ENCODE results near the gene NUDT22.

NUDT22 gene

GRCh38 chr11:64207256-64208085 lies 18.6 kb upstream of the NUDT22 start:
- no peak for DNase-seq

- no peak for DNase-seq
Measured at GRCh38 chr11:64208086-64208795, 17.8 kb upstream of the NUDT22 start.

- no peak for DNase-seq
Measured at GRCh38 chr11:64208796-64209562, 17.1 kb upstream of the NUDT22 start.

DNA sequence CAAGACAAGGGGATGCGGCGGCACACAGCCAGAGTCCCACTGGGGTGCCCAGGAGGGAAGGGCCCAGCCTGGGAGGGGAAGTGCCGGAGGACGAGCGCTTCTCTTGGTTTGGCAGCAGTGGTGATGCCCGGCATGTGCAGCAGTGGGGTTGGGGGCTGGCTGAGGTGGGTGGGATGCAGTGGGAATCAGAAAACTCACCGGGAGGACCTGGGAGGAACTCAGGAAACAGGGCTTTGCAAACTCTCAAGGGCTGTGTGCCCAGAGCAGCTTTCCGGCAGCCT lies 16.6 kb upstream of the NUDT22 start:
- no peak for DNase-seq

DNA sequence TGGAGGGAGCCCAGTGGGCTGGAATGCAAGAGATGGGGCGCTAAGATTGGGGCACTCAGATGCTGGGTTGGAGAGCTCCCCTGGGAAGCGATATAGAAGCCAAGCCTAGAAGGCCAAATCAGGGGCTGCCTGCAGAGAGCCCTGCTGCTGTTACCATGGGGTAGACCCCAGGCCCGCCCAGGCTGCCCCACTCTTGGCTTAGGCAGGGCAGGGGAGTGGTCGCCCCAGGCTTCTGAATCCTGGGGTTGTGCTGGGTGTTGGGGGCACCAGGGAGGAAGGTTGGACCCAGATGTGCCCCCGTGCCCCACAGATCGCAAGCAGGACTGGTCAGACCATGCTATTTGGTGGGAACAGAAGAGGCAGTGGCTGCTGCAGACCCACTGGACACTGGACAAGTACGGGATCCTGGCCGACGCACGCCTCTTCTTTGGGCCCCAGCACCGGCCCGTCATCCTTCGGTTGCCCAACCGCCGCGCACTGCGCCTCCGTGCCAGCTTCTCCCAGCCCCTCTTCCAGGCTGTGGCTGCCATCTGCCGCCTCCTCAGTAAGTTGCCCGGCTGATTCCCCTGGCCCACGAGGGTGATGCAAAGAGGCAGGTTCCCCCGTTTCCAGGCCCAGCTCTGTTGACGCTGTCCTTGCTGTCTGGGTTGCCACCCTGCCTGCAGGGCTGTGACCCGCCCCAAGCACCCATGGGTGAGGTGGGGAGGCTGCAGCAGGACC lies 15.6 kb upstream of the NUDT22 start:
- no peak for DNase-seq

- DNase-seq, result no peak
Measured at GRCh38 chr11:64211181-64211872, 14.7 kb upstream of the NUDT22 start.

DNA sequence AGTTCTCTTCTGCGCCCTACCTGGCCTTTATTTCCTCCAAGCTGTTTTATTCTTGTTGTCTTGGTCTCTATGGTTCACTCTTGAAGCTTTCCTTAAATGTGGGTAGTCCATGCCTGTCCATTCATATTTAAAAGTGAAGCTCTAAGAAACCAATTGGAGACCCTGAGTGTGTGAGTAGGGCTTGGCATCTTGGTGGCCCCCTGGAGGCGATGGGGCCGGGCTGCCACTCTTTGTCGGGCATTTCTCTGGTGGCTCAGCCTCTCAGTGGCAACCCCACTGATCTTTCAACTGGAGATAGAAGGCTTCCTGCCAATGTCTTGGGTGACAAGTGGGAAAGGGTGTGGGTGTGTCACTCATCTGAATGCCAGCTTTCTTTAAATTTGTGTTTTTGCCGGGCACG lies 9.2 kb upstream of the NUDT22 start:
- no peak for DNase-seq

DNA sequence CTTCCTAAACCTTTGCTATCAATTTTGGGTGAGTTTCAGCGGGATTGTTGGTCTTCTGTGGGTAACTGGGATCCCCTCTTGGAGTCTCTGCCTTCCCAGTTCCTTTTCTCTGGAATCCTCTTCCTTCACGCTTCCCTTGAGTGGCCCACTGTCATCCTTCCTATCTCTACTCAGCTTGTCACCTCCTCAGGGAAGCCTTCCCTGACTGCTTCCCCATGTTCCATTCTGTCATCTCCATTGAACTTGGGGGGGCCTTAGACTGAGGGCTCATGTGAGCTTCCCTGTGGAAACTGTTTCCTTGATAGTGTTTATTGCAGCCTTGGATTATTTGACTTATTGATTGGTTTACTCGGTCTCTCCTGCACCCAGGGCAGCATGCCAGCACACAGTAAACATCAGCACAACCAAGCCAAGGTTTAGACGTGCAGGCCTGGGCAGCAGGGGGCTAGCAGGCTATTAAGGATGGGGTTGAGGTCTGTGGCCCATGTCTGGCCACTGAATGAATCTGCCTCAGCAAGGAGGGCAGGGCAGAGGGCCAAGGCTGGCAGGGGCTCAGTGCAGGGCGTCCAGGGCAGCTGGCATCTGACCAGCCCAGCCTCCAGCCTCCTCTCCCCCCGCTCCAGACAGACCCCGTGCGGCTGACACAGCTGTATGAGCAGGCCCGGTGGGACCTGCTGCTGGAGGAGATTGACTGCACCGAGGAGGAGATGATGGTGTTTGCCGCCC lies 7.3 kb upstream of the NUDT22 start:
- no peak for DNase-seq

DNA sequence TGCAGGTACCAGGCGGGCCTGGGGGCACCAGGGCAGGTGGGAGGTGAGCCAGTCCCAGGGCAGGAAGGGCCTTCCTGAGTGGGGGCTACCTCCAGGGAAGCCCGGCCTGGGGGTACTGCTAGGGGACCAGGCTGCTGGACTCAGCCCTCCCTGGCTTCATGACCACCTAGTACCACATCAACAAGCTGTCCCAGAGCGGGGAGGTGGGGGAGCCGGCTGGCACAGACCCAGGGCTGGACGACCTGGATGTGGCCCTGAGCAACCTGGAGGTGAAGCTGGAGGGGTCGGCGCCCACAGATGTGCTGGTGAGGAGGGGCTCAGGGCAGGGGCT lies 6.8 kb upstream of the NUDT22 start:
- DNase-seq, result no peak

DNA sequence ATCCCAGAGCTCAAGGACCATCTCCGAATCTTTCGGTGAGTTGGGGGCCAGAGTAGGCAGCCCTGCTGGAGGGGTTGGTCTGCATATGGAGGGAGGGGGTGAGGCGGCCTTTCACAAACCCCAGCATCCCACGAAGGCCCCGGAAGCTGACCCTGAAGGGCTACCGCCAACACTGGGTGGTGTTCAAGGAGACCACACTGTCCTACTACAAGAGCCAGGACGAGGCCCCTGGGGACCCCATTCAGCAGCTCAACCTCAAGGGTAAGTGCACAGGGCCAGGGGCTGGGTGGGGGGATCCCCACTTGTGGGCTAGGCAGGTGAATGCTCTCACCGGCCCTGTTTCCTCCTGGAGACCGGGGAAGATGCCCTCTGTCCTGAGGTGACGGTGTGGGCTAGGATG lies 6.3 kb upstream of the NUDT22 start:
- DNase-seq, result no peak

DNA sequence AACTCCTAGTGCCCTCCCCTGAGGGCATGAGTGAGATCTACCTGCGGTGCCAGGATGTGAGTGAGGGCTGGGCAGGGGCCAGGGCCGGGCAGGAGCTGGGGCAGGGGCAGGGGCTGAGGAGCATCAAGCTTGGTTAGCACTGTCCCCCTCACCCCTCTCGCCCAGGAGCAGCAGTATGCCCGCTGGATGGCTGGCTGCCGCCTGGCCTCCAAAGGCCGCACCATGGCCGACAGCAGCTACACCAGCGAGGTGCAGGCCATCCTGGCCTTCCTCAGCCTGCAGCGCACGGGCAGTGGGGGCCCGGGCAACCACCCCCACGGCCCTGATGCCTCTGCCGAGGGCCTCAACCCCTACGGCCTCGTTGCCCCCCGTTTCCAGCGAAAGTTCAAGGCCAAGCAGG lies 5.8 kb upstream of the NUDT22 start:
- DNase-seq, result no peak

DNA sequence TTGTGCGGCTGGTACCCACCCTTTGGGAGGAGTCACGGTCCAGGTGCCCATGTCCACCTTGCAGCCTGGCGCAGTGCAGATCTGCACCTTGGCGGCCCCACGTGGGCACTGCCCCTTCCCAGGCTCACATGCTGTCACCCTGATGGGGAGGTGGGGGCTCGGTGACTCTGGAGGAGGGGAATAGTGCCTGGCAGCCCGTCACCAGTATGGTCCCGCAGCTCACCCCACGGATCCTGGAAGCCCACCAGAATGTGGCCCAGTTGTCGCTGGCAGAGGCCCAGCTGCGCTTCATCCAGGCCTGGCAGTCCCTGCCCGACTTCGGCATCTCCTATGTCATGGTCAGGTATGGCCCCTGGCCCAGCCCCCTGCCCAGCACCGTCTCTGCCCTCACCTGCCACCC lies 5.3 kb upstream of the NUDT22 start:
- DNase-seq, result no peak

DNA sequence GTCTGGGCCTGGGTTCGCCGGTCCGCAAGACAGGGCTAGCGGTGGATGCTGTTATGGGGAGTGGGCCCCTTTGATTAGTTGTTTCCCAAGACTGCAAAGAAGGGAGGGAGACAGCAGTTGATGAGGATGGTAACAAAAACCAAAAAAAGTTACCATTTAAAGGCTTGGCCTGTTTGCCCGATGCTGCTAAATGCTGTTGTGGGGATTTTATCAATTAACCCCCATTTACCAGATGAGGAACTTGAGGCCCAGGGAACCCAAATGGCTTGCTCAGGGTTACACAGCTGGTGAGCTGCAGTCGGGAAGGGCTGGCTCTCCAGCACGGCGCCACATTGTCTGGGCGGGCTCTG lies 3.4 kb upstream of the NUDT22 start:
- no peak for DNase-seq

DNA sequence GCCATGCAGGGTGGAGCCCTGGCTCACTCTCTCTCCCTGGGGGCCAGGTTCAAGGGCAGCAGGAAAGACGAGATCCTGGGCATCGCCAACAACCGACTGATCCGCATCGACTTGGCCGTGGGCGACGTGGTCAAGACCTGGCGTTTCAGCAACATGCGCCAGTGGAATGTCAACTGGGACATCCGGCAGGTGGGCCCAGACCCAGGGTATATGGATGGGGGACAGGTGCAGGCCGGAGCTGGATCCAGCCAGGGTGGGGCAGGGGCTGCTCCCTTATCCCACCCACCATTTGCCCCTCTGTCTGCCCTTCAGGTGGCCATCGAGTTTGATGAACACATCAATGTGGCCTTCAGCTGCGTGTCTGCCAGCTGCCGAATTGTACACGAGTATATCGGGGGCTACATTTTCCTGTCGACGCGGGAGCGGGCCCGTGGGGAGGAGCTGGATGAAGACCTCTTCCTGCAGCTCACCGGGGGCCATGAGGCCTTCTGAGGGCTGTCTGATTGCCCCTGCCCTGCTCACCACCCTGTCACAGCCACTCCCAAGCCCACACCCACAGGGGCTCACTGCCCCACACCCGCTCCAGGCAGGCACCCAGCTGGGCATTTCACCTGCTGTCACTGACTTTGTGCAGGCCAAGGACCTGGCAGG lies 2.9 kb upstream of the NUDT22 start:
- no peak for DNase-seq

DNA sequence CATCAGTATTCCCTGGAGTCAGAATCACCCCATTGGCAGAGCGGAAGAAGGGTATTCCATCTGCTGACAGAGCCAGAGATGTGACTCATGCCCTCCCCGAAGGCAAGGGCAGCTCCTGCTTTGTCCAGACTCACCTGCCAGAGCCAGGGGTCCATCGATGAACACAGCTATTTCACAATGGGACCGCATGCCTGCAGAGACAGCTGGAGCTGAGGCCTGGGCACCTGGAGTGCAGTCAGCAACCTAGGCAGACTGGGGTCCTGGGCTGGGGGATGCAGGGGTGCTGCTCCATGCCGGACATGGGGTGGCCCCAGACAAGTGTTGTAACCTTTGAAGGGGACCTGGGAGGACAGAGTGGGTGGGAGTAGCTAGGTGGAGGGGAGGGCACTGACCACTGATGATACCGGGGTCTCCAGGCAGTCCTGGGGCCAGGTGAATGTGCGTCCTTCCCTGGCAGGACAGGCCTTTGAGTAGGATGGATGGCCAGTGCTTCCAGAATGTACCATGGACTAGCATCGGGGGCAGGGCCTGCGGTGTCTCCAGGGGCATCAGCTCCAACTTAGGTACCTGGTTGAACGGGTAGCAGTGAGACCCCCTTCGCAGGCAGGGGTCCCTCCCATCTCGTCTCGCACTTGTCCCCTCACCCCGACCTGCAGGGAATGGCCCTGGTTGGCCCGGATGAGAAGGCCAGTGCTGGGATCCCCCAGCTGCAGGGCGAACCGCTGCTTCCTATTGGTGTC lies 1.8 kb upstream of the NUDT22 start:
- no peak for DNase-seq

- DNase-seq, result no peak
Measured at GRCh38 chr11:64224891-64225607, 1.0 kb upstream of the NUDT22 start.

DNA sequence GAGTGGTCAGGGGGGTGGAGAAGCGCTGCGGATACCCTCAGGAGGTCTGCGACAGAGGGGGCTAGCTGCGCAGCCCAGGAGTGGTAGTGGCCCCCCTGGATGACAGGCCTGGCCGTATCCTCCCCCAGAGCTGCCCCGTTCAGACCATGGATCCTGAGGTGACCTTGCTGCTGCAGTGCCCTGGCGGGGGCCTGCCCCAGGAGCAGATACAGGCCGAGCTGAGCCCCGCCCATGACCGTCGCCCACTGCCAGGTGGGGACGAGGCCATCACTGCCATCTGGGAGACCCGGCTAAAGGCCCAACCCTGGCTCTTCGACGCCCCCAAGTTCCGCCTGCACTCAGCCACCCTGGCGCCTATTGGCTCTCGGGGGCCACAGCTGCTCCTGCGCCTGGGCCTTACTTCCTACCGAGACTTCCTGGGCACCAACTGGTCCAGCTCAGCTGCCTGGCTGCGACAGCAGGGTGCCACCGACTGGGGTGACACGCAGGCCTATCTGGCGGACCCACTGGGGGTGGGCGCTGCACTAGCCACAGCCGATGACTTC lies 505 bp downstream of the NUDT22 start:
- DNase-seq, result no peak

GRCh38 chr11:64227405-64227956 lies 1.4 kb downstream of the NUDT22 start:
- DNase-seq, result no peak

DNA sequence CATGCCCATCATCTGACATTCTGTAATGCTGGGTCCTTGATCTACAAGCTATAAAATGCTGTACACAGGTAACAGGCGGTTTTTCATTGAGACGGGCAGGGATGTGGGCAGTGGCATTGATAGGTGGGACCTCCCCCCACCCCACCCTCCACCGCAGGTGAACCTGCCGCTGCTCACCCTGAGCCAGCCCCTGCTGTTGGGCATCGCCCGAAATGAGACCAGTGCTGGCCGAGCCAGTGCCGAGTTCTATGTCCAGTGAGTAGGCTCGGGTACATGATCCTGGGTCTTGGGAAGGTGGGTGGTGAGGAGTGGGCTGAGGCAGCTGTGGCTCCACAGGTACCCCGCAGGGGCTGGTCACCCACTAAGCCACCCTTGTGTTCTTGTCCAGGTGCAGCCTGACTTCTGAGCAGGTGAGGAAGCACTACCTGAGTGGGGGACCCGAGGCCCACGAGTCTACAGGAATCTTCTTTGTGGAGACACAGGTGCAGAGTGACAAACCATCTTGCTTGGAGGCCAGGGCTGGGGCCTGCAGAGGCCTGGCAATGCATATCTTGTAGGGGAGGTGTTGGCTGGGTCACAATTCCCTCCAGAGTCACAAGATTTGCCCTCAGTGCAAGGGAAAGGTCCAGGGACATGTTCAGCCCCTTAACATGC lies 3.1 kb downstream of the NUDT22 start:
- no peak for DNase-seq
